COLO668 (cell line): Measurements from ENCODE around the gene SULT1A1.
"Not testable (repeated sequence)": the region's sequence is repeated elsewhere in the genome, so short reads cannot be mapped to it uniquely, and the experiment has no call there.

ENCODE experiments used
- DNase-seq: peaks from one replicate; lab custom pipeline; 2025; ENCODE audit not compliant: unreplicated experiment; lab: John Stamatoyannopoulos, UW

The SULT1A1 gene

DNA sequence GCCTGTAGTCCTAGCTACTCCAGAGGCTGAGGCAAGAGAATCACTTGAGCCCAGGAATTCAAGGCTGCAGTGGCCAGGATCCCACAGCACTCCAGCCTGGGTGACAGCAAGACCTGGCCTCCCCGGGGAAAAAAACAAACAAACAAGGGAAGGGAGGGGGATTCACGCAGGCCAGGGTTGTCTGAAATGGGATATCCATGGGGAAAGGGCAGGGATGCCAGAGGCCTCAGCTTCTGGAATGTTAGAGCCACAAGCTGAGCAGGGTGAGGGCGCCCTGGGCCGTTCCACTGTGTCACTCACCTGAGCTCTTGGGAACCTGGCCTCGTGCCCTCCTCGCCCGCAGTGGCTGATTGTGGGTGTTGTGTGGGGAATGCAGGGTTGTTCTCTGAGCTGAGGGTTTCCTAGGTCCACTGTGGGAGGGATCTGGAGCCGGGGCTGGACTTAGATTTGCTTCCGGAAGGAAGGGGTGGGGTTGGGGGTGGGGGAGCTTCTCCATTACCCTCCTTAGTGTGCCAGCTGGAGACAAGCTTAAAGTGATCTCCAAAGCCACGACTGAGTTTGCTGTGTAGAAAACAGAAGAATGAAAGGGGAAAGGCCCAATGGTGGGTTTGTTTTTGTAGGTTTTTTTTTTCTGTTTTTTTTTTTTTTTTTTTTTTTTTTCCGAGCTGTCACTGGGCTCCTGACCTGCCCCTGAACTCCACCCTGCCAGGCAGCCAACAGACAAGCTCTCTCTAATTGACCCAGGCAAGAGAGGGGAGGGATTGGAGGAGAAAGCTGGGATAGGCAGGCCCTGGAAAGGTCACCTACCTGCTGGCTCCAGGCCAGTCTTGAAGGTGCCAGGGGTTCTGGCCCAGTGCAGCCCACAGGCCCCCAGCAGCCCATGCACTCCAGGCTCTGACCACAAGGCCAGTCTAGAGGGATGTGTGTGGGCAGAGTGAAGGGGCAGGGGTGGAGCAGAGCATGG lies at the start of gene SULT1A1:
TSS of gene SULT1A1 (minus strand) at position 414 of the 964 bp plus-strand sequence. CDS start 1,189 bp downstream, outside the sequence.
- no peak for DNase-seq

DNA sequence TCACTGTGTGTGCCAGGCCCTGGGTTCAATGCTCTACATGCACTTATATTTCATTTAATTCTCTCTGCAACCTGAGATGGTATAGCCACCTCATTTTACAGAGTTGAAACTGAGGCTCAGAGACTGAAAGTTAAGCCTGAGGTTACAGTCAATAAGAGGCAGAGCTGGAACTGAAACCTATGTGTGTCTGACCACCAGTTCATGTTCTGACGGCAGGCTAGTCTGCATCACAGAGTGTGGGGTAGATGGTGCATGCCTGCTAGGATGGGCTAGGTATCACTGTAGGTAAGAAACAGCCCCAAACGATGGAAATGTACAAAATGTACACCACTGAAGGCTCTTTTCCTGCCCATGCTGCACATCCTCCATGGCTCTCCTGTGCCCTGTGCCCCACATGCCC lies 30.1 kb upstream of the SULT1A1 start:
- not testable (repeated sequence) for DNase-seq

DNA sequence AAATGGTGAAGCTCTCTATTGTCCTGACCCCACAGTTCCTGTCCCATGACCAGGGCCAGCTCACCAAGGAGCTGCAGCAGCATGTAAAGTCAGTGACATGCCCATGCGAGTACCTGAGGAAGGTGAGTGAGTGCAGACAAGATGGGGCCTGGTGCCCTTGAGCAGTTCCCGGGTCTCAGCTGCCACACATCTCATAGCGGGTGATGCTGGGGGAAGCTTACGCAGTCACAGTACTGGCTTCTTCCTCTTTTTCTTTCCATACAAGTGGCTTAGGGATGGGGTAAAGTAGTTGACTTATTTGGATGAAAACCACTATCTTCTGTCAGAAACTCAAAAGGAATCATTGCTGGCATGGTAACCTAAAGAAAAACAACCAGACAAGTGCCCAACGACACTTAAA lies 28.5 kb upstream of the SULT1A1 start:
- DNase-seq: not testable (repeated sequence)

DNA sequence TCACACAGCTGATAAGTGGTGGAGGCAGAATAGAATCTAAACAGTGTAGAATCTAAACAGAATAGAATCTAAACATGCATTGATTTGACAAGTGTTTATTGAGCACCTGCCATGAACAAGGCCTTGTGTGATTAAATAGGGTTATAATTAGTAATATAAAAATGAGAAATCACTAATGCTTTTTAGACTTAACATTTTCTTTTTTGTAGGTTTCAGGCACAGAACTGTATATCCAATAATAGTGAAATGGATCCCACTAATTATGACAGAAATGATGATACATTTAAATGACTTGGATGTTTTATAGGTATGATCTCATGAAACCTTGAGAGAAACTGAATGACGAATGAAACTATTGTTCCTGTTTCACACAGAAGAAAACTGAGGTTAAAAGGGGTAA lies 27.9 kb upstream of the SULT1A1 start, which contains the start of gene NPIPB8:
TSS of gene NPIPB8 (plus strand) at position 301 of the 400 bp plus-strand sequence. CDS start 296 bp downstream, outside the sequence.
- not testable (repeated sequence) for DNase-seq

DNA sequence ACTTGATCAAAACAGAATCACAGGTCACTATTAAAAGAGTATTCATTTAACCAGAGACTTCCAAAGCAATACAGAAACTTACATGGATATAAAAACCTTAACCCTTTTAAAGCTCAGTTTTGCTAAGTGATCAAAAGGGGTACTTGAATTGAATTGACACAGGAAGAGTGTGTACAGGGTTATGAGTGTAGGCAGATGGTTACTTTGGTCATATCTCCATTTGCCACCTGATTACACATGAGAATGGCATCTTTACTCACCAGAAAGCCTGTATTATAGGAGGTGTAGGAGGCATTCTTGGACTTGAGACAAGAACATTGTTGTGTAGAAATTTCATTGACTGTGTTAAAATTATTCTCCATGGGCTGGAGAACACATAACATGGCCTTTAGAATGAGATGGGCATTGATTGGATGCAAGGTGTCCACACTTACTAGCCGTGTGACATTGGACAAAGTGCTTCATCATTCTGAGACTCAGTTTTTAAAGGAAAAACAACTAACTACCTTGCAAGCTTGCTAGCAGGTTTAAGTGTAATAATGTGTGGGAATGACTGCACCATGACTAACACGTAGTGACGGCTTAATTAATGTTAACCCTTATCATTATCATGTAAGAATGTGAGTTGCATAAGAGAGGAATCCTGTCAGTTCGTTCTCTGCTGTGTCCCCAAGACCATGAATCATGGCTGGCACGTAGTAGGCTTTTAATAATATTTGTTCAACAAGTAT lies 26.4 kb upstream of the SULT1A1 start:
- not testable (repeated sequence) for DNase-seq

DNA sequence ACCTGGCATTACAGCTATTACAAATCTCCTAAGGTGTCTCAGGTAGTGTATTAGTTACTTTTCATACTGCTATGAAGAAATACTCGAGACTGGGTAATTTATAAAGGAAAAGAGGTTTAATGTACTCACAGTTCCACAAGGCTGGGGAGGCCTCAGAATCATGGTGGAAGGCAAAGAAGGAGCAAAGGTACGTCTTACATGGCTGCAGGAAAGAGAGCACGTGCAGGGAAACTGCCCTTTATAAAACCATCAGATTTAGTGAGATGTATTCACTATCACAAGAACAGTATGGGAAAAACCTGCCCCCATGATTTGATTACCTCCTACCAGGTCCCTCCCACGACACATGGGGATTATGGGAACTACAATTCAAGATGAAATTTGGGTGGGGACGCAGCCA lies 21.1 kb upstream of the SULT1A1 start:
- not testable (repeated sequence) for DNase-seq

DNA sequence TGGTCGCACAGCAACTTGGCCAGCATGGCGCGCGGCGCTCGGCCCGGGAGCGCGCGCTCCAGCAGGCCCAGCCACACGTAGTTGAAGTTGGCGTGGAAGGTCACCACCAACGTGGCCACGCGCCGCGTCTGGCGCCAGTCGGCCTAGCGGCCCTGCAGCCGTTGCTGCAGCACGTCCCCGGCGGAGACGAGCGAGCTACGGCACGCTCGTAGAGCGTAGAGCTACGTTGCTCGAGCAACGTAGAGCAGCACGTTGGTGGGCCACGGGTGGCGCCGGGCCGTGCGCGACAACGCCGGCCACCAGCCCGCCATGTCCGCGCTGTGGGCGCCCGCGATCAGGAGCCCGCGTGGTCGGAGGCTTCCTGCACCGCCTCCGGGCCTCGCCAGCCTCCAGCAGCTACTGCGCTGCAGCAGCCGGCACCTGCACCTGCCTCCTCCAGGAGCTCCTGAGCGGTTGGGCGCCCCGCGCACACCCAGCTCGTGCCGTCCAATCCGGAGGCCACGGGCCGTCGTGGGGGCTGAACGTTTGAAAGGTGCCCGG lies 13.4 kb upstream of the SULT1A1 start:
- DNase-seq: peak; percentile 62

DNA sequence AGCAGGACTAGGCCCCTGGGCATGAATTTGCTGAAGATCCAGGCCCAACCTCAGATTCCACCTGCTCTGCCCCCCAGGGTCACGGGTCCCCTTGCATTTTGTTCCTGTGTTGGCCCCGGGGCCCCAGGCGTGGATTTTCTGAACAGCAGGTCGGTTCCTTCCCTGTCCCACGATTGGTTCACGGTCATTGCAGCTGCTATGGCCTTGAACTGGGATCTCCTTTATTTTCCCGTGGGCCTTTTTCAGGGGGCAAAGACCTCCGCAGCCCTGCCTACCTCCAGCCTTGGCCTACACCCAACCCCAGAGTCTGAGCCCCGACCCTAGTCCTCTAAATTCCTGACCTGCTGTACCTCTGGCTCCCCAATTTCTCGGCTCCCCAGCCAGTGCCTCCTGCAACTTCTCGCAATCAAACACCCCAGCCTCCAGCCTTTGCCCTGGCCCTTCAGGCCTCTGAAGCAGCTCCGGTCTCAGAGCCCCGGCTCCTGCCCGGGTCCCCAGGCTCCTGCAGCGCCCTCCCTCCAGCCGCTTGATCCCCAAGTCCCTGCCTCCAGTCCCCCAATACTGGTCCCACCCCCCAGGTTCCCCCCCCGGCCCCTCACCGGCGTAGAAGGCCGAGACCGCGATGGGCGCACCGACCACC lies 12.8 kb upstream of the SULT1A1 start:
- DNase-seq: not testable (repeated sequence)

DNA sequence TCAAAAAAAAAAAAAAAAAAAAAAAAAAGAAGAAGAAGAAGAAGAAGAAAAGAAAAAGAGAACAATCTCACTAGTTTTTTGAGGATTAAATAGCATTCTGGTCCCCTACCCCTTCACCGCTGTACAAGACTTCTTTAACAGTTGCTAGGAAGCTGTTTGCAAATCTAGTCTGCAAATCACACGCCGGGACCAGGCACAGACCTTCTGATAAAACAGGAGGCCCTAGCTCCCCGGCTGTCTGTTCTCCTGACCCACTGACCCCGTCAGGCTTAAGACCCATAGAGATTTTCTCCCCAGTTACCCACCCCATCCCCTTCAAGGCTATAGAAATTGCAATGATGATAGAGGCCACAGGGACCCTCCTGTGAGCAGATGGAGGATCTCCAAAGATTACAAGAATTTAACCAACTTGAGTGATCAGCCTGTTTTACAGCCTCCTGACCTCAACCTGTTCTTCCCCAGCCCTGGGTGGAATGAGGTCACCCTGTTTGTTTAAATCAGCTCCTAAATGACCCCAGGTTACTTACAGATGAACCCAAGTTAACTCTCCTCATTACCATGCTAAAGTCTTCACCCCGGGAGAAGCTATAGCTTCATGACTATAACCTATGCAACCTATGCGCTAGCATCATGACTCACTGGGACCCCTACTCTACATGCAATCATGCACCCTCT lies 11.8 kb upstream of the SULT1A1 start:
- DNase-seq: no peak

DNA sequence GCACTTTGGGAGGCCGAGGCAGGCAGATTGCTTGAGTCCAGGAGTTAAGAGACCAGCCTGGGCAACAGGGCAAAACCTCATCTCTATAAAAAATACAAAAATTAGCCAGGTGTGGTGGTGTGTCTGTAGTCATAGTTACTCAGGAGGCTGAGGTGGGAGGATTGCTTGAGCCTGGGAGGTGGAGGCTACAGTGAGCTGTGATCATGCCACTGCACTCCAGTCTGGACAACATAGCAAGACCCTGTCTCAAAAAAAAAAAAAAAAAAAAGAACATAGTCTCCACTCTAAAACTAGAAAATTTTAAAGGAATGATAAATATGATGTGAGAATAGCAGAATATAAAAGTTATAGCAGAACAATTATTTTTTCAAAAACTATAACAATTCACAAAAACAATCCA lies 10.5 kb upstream of the SULT1A1 start:
- not testable (repeated sequence) for DNase-seq

DNA sequence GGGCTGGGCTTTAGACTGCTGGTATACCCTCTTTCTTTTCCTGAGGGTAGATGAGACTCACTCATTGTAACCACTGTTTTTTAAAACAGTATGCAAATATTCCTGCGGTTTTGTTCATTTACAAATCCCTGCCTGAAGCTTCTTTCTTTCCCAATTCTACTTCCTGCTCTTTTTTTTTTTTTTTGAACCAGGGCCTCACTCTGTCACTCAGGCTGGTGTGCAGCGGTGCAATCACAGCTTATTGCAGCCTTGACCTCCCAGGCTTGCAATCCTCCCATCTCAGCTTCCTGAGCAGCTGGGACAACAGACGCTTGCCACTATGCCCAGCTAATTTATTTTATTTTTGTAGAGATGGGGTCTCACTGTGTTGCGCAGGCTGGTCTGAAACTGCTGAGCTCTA lies 8.0 kb upstream of the SULT1A1 start:
- DNase-seq: no peak

DNA sequence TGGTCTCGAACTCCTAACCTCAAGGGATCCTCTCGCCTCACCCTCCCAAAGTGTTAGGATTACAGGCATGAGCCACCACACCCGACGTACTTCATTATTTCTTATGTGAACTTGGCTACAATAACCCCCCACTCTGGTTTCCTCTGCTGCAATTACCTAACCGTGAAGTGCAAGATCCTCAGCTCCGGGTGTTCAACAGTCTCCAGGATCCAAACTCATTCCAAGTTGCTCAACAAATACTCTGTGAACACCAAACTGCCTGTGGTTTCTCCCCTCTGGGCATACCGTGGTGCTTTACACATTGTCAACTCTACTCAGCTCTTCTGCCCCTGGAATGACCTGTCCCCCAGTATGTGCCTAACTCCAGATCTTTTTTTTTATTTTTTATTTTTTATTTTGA lies 6.8 kb upstream of the SULT1A1 start:
- DNase-seq: no peak

DNA sequence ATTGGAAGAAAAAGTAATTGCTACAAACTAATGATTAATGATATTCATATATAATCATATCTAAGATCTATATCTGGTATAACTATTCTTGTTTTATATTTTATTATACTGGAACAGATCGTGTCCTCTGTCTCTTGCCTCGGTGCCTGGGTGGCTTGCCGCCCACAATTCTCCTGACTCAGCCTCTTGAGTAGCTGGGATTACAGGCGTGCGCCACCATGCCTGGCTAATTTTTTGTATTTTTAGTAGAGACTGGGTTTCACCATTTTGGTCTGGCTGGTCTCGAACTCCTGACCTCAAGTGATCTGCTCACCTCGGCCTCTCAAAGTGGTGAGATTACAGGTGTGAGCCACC lies 6.4 kb upstream of the SULT1A1 start:
- not testable (repeated sequence) for DNase-seq

DNA sequence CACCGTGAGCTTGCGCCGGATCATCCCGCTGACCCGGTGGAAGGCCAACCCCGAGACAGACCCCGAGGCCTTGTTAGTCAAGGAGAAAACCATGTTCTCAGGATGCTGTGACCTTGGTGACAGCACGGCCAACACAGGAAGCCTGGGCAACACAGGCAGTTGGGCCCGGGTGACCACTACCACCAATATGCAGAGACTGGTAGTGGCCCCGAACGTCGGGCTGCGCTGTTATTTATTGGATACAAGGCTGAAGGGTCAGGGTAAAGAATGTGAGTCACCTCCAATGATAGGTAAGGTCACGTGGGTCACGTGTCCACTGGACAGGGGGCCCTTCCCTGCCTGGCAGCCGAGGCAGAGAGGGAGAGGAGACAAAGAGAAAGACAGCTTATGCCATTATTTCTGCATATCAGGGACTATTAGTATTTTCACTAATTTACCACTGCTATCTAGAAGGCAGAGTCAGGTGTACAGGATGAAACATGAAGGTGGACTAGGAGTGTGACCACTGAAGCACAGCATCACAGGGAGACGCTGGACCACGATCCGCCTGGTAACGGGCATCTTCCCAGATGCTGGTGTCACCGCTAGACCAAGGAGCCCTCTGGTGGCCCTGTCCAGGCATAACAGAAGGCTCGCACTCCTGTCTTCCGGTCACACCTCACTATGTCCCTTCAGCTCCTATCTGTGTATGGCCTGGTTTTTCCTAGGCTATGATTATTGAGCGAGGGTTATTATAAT lies 5.8 kb upstream of the SULT1A1 start:
- peak; percentile 31 for DNase-seq

DNA sequence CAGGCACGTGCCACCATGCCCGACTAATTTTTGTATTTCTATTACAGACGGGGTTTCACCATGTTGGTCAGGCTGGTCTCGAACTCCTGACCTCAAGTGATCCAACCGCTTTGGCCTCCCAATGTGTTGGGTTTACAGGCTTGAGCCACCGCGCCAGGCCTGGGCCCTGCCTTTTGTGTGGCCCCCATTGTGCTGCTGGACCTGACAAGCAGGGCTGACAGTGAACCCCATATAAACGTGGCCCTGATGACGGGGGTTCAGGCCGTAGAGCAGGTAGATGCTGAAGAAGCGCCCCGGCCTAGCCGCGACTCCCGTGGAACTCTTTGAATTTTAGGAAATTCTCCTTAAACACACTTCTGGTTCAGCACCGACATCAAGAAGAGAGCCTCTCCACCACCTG lies 4.7 kb upstream of the SULT1A1 start:
- not testable (repeated sequence) for DNase-seq

DNA sequence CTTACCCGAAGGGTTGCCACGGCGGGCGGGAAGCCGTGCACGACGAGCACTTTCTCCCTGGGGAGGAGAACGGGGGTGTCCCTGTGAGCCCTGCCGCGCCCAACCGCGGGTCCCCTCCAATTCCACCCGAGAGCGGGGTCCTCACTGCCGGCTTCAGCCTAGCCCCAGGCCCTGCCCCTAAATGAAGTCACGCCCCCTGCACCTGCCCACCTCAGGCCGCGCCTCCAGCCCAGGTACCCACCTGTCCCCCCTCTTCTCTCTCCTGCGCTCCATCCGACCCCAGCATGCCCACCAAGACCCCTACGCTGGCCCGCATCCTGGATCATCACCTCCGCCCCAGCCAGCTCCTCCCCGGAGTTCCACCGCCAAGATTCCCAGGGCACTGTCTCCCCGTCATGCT lies 4.1 kb upstream of the SULT1A1 start:
- not testable (repeated sequence) for DNase-seq

DNA sequence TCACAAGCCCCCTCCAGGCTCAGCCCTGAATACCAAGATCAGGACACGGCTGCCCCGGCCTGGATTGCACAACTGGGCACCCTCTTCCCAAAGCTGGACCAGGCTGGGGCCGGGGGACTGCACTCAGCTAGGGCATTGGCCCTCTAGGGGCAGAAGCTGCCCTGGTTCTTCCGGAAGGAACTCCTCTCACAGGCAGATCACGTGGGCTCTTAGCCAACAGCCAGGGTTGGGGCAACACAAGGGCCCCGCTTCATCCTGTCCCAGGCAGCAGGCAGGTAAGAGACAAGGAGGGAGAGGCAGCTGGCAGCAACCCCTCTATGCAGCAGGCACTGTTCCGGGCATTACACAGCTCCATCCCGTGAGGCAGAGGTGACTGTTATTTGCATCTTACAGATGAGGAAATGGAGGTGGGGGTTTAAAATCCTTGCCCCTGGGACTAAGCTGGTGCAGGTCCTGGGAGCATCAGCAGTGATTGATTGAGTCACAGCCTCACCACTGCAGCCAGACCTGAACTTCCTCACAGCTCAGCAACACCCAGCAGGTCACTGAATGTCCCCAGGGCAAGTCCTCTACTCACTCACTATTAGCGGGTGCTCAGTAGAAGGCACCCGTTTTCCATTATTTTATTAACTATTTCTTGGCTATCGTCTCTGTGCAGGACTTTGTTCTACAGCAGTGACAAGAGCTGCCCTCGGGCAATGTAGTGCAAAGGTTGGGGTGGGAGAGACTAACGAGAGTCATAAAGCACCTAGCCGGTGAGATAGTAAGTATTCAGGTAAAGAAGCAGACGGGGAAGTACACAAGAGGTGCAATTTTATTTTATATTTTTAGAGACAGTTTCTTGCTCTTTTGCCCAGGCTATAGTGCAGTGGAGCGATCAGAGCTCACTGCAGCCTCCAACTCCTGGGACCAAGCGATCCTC lies 2.8 kb upstream of the SULT1A1 start:
- not testable (repeated sequence) for DNase-seq

DNA sequence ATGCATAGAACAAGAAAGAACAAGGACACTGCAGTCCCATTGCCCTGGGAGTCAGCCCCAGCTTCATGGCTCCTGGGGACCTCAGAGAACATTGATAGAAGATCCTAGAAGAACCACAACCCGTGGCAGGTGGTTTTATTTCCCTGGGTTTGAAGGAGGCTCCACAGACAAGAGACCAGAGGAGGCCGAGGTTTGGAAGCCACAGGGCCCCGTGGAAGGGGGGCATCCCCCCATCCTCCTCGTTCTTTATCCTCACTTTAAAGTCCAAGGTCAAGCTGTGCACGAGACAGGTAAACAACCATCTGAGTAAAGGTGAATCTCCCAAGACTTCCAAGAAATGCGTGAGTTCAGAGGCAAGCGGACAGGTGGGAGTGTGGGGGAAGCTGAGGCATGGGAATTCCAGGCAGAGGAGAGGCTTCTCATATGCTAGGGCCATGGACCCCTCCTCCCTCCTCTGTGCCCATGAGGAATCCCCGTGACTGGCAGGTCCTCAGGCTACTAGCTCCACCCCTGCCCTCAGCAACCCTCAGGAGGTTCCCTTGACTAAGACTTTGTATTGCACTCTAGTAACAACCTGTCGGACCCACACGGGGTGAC lies 849 bp upstream of the SULT1A1 start:
- no peak for DNase-seq
